T-helper 2 cell treated with Interferon-gamma antibody and Interleukin-4, amounts not matched to agents 5 μg/mL and 100 μg/mL, for 36 hours (primary cell): ENCODE measurements around the gene GMNN.

ENCODE experiments used
- DNase-seq: peaks from one replicate; pipeline ENCODE4 v3.0.0; 2021; ENCODE audit warnings: low spot score
- H3K27ac Mint-ChIP-seq: one replicate; pipeline ENCODE4 v1.8.0; 2021; ENCODE audit warnings: mild to moderate bottlenecking, mixed read lengths
- H3K27me3 Mint-ChIP-seq: one replicate; pipeline ENCODE4 v1.8.0; 2021; ENCODE audit warnings: low read depth, mixed read lengths
- H3K36me3 Mint-ChIP-seq: one replicate; pipeline ENCODE4 v1.8.0; 2021; ENCODE audit warnings: low read depth, mixed read lengths
- H3K4me1 Mint-ChIP-seq: one replicate; pipeline ENCODE4 v1.8.0; 2021; ENCODE audit warnings: low read depth, mixed read lengths
- H3K4me3 Mint-ChIP-seq: one replicate; pipeline ENCODE4 v1.8.0; 2022; ENCODE audit warnings: mild to moderate bottlenecking, moderate library complexity, mixed read lengths
- H3K9me3 Mint-ChIP-seq: one replicate; pipeline ENCODE4 v1.8.0; 2021; ENCODE audit warnings: mixed read lengths

Gene GMNN

DNA sequence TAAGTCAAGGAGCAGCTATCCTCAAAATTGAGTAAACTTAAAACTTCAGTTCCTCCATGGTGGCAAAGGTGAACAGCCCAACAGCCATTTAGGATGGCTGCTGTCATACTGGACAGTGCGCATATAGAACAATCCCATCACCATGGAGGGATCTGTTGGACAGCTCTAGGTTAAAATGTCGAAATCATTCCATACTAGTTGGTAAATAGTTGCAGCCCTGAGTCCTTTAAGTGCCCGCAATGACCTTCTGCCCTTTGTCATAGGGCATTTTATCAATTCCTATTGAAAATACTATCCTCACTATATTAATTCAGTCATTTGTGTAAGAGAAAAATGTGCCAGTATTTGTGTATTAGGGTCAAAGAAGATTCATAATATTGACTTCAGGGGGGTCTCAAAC lies 32.8 kb downstream of the GMNN start:
- Mint-ChIP-seq H3K4me3 (no peak overlapping the region), H3K4me1 (no peaks in the 10 kb centered on the region), H3K27ac (no peak overlapping the region), H3K27me3 (no peaks in the 10 kb centered on the region), H3K9me3 (no peaks in the 10 kb centered on the region), H3K36me3 (peaks cover 56% of the 10 kb centered on the region)
- no peak for DNase-seq

- no peak overlapping the region for H3K4me3 Mint-ChIP-seq
- H3K27ac Mint-ChIP-seq = no peak overlapping the region
- DNase-seq = no peak
- H3K9me3 Mint-ChIP-seq = no peaks in the 10 kb centered on the region
- H3K27me3 Mint-ChIP-seq = no peaks in the 10 kb centered on the region
- peaks cover 45% of the 10 kb centered on the region for H3K36me3 Mint-ChIP-seq
- no peaks in the 10 kb centered on the region for H3K4me1 Mint-ChIP-seq
These were observed 35.0 kb downstream of the GMNN start for GRCh38 chr6:24809728-24810127.

DNA sequence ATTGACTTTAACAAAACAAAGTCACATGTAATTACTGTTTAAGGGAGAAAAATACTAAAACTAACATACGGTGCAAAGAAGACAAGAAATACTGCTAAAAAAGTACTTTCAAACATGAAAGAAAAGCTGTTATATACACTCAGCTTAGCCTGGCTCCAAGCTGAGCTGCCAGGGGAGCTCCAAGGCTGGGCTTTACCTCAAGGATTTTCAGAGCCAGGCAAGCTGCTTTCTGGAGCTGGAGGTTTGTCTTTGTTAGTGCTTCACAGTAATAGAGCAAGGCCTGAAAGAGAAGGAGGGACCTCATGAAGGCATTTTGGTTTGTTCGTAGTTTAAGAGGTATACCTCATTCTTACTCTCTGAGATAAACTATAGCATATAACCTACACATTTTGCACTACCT lies 43.6 kb downstream of the GMNN start:
- no peaks in the 10 kb centered on the region for H3K27me3 Mint-ChIP-seq
- no peak overlapping the region for H3K4me3 Mint-ChIP-seq
- DNase-seq = no peak
- H3K27ac Mint-ChIP-seq = no peak overlapping the region
- peaks cover 31% of the 10 kb centered on the region for H3K36me3 Mint-ChIP-seq
- no peaks in the 10 kb centered on the region for H3K4me1 Mint-ChIP-seq
- H3K9me3 Mint-ChIP-seq = no peaks in the 10 kb centered on the region

- no peak overlapping the region for H3K4me3 Mint-ChIP-seq
These were observed 47.2 kb downstream of the GMNN start for GRCh38 chr6:24821860-24822444.

GRCh38 chr6:24822696-24823095 lies 48.0 kb downstream of the GMNN start:
- no peak for DNase-seq
- H3K27me3 Mint-ChIP-seq = no peaks in the 10 kb centered on the region
- no peak overlapping the region for H3K4me3 Mint-ChIP-seq
- H3K9me3 Mint-ChIP-seq = no peaks in the 10 kb centered on the region
- no peaks in the 10 kb centered on the region for H3K4me1 Mint-ChIP-seq
- no peak overlapping the region for H3K27ac Mint-ChIP-seq
- H3K36me3 Mint-ChIP-seq = peaks cover 58% of the 10 kb centered on the region

More at GRCh38 chr6:24821860-24822444, 47.2 kb downstream of the GMNN start:
- H3K27ac Mint-ChIP-seq = no peak overlapping the region
- no peaks in the 10 kb centered on the region for H3K9me3 Mint-ChIP-seq
- no peaks in the 10 kb centered on the region for H3K27me3 Mint-ChIP-seq
- DNase-seq = no peak
- no peaks in the 10 kb centered on the region for H3K4me1 Mint-ChIP-seq
- peaks cover 54% of the 10 kb centered on the region for H3K36me3 Mint-ChIP-seq

- H3K4me1 Mint-ChIP-seq = no peaks in the 10 kb centered on the region
- no peak overlapping the region for H3K4me3 Mint-ChIP-seq
- no peaks in the 10 kb centered on the region for H3K27me3 Mint-ChIP-seq
- H3K27ac Mint-ChIP-seq = no peak overlapping the region
- peaks cover 59% of the 10 kb centered on the region for H3K36me3 Mint-ChIP-seq
- no peaks in the 10 kb centered on the region for H3K9me3 Mint-ChIP-seq
- DNase-seq = no peak
These were observed 48.4 kb downstream of the GMNN start for GRCh38 chr6:24823185-24823584.

- Mint-ChIP-seq H3K4me3 (no peak overlapping the region), H3K36me3 (peaks cover 57% of the 10 kb centered on the region), H3K4me1 (no peaks in the 10 kb centered on the region), H3K27me3 (no peaks in the 10 kb centered on the region), H3K27ac (no peak overlapping the region), H3K9me3 (no peaks in the 10 kb centered on the region)
- DNase-seq = no peak
These were observed 49.6 kb downstream of the GMNN start for GRCh38 chr6:24824142-24824938.

DNA sequence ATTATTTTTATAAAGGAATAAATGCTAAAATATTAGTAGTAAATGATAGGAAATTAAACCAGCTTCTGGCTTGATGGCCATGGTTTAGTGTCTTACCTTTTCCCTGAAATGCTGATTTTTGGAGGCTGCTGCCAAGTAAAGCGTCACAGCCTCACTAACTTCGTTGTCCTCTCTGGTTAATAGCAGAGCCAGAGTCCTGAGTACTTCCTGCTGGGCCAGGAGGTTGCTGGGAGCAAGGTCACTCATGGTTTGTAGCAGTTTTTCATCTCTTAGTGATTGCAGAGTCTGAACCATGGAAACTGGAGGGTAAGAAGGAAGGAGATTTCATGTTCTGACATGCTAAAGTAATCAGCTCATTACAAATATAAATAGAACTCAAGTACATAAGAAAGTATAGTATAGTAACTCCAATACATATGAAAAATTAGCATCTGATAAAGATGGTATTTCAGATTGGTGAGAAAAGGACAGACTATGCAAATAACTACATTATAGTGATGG lies 50.4 kb downstream of the GMNN start:
- Mint-ChIP-seq H3K27me3 (no peaks in the 10 kb centered on the region), H3K9me3 (no peaks in the 10 kb centered on the region), H3K4me3 (no peak overlapping the region), H3K27ac (no peak overlapping the region), H3K4me1 (no peaks in the 10 kb centered on the region), H3K36me3 (peaks cover 61% of the 10 kb centered on the region)
- no peak for DNase-seq

DNA sequence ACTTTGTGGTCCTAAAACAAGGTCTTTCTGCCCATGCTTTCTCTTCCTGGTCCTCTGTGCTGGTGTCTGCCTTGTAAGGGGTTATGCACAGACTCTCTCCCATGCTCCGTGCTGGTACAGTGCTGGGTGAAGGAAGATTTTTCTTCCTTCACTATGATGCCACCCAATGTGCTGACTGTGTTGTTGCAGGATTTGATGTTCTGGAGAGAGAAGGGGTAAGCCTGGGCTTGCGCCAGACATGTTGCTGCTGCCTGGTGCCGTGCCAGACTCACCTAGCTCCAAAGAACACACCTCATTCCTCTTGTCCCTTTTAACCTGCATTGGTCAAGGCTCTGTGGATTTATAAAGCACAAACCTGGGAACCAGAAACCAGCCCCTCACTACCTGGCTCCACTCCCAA lies 52.4 kb downstream of the GMNN start:
- Mint-ChIP-seq H3K9me3 (no peaks in the 10 kb centered on the region), H3K27me3 (no peaks in the 10 kb centered on the region), H3K27ac (no peak overlapping the region), H3K4me3 (no peak overlapping the region), H3K36me3 (peaks cover 66% of the 10 kb centered on the region), H3K4me1 (no peaks in the 10 kb centered on the region)
- DNase-seq = no peak

DNA sequence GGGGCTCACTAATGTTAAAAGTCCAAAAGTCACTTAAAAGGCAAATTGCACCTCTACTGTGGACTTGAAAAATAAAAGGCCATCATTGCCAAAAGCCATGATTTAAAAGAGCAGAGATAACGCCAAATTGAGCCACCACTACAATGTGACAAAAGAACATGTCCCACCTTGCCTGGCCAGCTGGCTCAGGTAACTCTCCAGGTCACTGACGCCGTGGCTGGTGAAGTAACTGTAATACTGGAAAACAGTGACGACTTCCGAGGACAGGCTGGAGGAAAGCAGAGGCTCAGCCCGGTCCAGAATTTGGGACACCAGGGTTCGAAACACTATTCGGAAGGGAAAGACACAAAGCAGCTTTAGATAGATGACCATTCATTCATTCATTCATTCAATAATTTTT lies 53.2 kb downstream of the GMNN start:
- DNase-seq = no peak
- Mint-ChIP-seq H3K4me1 (no peaks in the 10 kb centered on the region), H3K36me3 (peaks cover 74% of the 10 kb centered on the region), H3K4me3 (no peak overlapping the region), H3K27me3 (no peaks in the 10 kb centered on the region), H3K27ac (no peak overlapping the region), H3K9me3 (no peaks in the 10 kb centered on the region)

- H3K4me3 Mint-ChIP-seq = no peak overlapping the region
These were observed 54.9 kb downstream of the GMNN start for GRCh38 chr6:24829657-24830056.

GRCh38 chr6:24831771-24832716 lies 57.3 kb downstream of the GMNN start:
- H3K9me3 Mint-ChIP-seq = peaks cover 6% of the 10 kb centered on the region

More at GRCh38 chr6:24829657-24830056, 54.9 kb downstream of the GMNN start:
- no peaks in the 10 kb centered on the region for H3K27me3 Mint-ChIP-seq
- H3K27ac Mint-ChIP-seq = no peak overlapping the region
- DNase-seq = no peak
- peaks cover 77% of the 10 kb centered on the region for H3K36me3 Mint-ChIP-seq
- peaks cover 3% of the 10 kb centered on the region for H3K4me1 Mint-ChIP-seq
- H3K9me3 Mint-ChIP-seq = no peaks in the 10 kb centered on the region

GRCh38 chr6:24832794-24833193 lies 58.1 kb downstream of the GMNN start:
- peaks cover 84% of the 10 kb centered on the region for H3K36me3 Mint-ChIP-seq
- H3K27me3 Mint-ChIP-seq = no peaks in the 10 kb centered on the region
- H3K4me3 Mint-ChIP-seq = no peak overlapping the region
- DNase-seq = no peak
- H3K4me1 Mint-ChIP-seq = peaks cover 3% of the 10 kb centered on the region
- H3K9me3 Mint-ChIP-seq = peaks cover 6% of the 10 kb centered on the region
- no peak overlapping the region for H3K27ac Mint-ChIP-seq

More at GRCh38 chr6:24831771-24832716, 57.3 kb downstream of the GMNN start:
- Mint-ChIP-seq H3K27me3 (no peaks in the 10 kb centered on the region), H3K4me3 (no peak overlapping the region), H3K36me3 (peaks cover 87% of the 10 kb centered on the region), H3K27ac (no peak overlapping the region), H3K4me1 (peaks cover 3% of the 10 kb centered on the region)
- no peak for DNase-seq
